ENCODE data around the gene BMP5. TPM values are rescaled to one million over a fixed set of nuclear protein-coding genes. Genes with fewer than 3 reads are reported as not detected.

The BMP5 gene
- total RNA-seq, 2 donors from 2014 or later = 0.80 to 2.1 TPM

DNA sequence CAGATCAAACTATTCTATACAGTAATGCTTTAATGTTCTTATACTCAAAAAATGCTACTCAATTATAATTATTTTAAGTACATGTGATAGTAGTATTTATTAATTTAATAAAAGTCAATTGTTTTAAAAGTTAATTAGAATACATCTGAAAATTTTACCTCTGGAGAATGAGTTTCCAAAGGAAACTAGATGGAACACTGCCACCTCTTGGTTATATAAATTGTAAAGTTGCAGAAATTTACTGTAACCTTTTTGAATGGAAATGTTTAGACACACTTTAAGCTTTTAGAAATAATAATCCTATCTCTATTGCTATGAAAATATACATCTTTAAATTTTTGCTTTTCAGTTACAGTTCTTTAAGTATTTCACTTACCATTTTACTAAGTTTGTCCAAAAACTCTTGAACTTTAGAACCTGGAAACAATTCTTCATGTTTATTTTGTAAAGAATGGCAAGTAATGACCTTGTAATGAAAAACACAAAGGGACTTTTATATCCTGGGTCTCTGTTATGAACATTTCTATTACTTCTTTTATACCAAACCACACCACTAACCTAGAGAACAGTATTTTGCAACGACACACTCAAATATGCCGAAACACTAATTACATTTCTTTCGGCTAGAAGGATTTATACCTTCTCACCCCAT is 10.9 kb upstream of the BMP5 start:
- Histone ChIP-seq H3K4me1 (replicated peaks) (no peaks in the 10 kb centered on the region), H3K27ac (no peak overlapping the region), H3K4me3 (no peak overlapping the region), H3K36me3 (no peaks in the 10 kb centered on the region), H3K27me3 (replicated peaks; ENCODE audit: insufficient read depth) (no peaks in the 10 kb centered on the region), H3K9me3 (no peaks in the 10 kb centered on the region)
- TF ChIP-seq, protein P1, sequence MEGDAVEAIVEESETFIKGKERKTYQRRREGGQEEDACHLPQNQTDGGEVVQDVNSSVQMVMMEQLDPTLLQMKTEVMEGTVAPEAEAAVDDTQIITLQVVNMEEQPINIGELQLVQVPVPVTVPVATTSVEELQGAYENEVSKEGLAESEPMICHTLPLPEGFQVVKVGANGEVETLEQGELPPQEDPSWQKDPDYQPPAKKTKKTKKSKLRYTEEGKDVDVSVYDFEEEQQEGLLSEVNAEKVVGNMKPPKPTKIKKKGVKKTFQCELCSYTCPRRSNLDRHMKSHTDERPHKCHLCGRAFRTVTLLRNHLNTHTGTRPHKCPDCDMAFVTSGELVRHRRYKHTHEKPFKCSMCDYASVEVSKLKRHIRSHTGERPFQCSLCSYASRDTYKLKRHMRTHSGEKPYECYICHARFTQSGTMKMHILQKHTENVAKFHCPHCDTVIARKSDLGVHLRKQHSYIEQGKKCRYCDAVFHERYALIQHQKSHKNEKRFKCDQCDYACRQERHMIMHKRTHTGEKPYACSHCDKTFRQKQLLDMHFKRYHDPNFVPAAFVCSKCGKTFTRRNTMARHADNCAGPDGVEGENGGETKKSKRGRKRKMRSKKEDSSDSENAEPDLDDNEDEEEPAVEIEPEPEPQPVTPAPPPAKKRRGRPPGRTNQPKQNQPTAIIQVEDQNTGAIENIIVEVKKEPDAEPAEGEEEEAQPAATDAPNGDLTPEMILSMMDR (IDR thresholded peaks at IDR 0.05) = peak in 3 of 4 experiments; percentile 41 to 55 (median 50)
- TF ChIP-seq POLR2A (IDR thresholded peaks at IDR 0.05) = no peak
- WGBS = 73% methylated on average over 3 of the region's 3 CpGs
- no peak for DNase-seq (ENCODE audit: low spot score)
- intact Hi-C loops (cut with DNase I) = loop anchor here (2.0 to 10.0 kb wide), 3 partner anchors 58 to 612 kb away; no protein-coding TSS in a partner anchor

DNA sequence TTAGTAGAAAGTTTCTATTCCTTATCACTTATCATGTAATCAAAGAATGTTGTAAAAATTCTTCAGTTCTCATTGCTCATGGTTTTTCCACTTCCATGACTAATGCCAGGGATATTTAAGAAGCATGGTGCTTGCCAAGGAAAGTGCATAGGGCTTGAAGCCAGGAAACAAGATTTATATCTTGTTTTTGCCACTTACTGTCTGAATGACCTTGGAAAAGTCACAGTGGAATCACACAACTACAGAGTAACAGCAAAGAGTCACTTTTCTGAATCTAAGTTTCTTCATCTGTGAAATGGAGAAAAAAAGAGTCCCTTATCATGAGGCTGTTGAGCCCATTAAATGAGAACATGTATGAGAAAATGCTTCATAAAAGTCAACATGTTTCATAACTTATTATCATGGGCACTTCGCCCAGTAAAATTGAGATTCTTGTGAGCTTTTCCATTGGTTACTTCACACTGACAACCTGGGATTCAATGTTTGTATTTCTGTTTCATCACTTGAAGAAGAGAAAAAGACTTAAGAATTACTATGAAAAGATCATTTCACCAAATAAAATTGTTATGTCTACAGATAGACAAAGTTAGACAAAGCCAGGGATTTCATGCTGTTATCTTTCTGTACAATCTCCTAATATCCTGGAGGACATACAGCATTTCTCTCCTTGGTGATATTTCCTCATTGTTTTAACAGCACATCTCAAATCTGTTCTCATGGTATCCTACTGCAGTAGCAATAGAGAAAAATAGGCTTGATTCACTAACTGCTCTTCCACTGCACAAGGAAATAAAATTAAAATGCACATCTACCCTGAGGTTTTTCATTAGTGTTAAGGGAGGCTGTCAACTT is 7.6 kb upstream of the BMP5 start:
- no peak overlapping the region for H3K4me3 ChIP-seq
- 70% methylated on average over 1 of the region's 1 CpG for WGBS
- no peaks in the 10 kb centered on the region for H3K27me3 ChIP-seq (replicated peaks; ENCODE audit: insufficient read depth)
- no peaks in the 10 kb centered on the region for H3K36me3 ChIP-seq
- intact Hi-C loops (cut with DNase I) = loop anchor here (5.0 to 10.0 kb wide), 3 partner anchors 62 to 608 kb away; no protein-coding TSS in a partner anchor
- no peaks in the 10 kb centered on the region for H3K9me3 ChIP-seq
- no peak overlapping the region for H3K27ac ChIP-seq
- no peak for DNase-seq (ENCODE audit: low spot score)
- TF ChIP-seq POLR2AphosphoS5 (IDR thresholded peaks at IDR 0.05) (no peak), POLR2A (IDR thresholded peaks at IDR 0.05) (no peak)
- TF ChIP-seq, protein P1 (IDR thresholded peaks at IDR 0.05) = no peak
- no peaks in the 10 kb centered on the region for H3K4me1 ChIP-seq (replicated peaks)

DNA sequence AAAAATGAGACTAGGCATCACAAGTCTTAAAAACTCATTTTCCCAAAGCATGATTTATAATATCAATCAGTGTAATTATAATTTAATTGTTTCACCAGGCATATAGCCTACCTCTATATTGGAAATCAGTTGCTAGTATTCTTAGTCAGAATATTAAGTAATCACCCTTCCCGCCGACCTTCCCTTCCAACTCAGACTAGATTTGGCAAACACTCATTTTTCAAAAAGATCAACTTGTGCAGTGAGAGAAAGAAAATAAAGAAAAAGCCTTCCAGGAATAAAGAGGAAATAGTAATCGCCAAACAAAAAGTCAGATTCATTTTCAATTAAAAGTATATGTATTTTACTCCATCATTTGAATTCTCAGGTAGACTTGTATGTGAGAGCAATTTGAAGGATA is 1.9 kb upstream of the BMP5 start:
- Histone ChIP-seq H3K4me3 (no peak overlapping the region), H3K4me1 (replicated peaks) (no peaks in the 10 kb centered on the region), H3K27ac (no peak overlapping the region), H3K27me3 (replicated peaks; ENCODE audit: insufficient read depth) (no peaks in the 10 kb centered on the region), H3K36me3 (no peaks in the 10 kb centered on the region), H3K9me3 (no peaks in the 10 kb centered on the region)
- TF ChIP-seq POLR2A (IDR thresholded peaks at IDR 0.05) (no peak), POLR2AphosphoS5 (IDR thresholded peaks at IDR 0.05) (no peak)
- TF ChIP-seq, protein P1 (IDR thresholded peaks at IDR 0.05) = no peak
- intact Hi-C loops (cut with DNase I) = no loop called here
- 71% methylated on average over 3 of the region's 3 CpGs for WGBS
- DNase-seq (ENCODE audit: low spot score) = no peak

DNA sequence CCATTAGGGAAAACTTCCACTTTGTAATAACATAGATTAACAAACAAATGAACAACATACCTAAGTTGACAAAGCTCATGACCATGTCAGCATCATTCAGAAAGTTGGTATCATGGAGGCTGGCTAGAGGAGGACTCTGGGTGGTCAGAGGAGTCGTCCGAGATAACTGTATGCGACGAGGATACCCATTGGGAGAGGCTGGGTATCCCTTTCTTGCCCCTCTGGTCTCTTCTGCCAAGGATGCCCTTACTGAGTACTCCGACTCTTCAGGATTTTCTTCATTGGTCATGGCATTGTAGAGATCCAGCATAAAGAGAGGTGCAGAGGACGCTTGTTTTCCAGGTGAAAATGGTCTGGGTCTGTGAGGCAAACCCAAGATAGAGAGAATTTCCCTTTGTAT is 1.1 kb downstream of the BMP5 start:
- intact Hi-C loops (cut with DNase I) = no loop called here
- Histone ChIP-seq H3K4me3 (peak overlapping the region in 1 of 2 donors; percentile 6), H3K27ac (no peak overlapping the region), H3K9me3 (no peaks in the 10 kb centered on the region), H3K27me3 (replicated peaks; ENCODE audit: insufficient read depth) (no peaks in the 10 kb centered on the region), H3K4me1 (replicated peaks) (no peaks in the 10 kb centered on the region), H3K36me3 (no peaks in the 10 kb centered on the region)
- TF ChIP-seq POLR2A (IDR thresholded peaks at IDR 0.05) (no peak), POLR2AphosphoS5 (IDR thresholded peaks at IDR 0.05) (no peak)
- TF ChIP-seq, protein P1 (IDR thresholded peaks at IDR 0.05) = no peak
- DNase-seq (ENCODE audit: low spot score) = no peak
- 83% methylated on average over 6 of the region's 6 CpGs for WGBS
